GM20000 (cell line): ENCODE data around the gene NGLY1.

Experiments
- DNase-seq: peaks from one replicate; pipeline ENCODE4 v3.0.0; 2012; ENCODE audit warnings: low spot score
- TF ChIP-seq, protein P1 (sequence below): IDR thresholded peaks from 2 replicates; pipeline ENCODE4 v1.5.1; 2012; ENCODE audit warnings: mild to moderate bottlenecking, control low read depth; ENCODE audit errors: extremely low read depth, missing control alignments

Gene NGLY1

GRCh38 chr3:25803833-25804232 lies 20.6 kb upstream of the NGLY1 start:
- no peak for DNase-seq
- TF ChIP-seq, protein P1, sequence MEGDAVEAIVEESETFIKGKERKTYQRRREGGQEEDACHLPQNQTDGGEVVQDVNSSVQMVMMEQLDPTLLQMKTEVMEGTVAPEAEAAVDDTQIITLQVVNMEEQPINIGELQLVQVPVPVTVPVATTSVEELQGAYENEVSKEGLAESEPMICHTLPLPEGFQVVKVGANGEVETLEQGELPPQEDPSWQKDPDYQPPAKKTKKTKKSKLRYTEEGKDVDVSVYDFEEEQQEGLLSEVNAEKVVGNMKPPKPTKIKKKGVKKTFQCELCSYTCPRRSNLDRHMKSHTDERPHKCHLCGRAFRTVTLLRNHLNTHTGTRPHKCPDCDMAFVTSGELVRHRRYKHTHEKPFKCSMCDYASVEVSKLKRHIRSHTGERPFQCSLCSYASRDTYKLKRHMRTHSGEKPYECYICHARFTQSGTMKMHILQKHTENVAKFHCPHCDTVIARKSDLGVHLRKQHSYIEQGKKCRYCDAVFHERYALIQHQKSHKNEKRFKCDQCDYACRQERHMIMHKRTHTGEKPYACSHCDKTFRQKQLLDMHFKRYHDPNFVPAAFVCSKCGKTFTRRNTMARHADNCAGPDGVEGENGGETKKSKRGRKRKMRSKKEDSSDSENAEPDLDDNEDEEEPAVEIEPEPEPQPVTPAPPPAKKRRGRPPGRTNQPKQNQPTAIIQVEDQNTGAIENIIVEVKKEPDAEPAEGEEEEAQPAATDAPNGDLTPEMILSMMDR: no peak

DNA sequence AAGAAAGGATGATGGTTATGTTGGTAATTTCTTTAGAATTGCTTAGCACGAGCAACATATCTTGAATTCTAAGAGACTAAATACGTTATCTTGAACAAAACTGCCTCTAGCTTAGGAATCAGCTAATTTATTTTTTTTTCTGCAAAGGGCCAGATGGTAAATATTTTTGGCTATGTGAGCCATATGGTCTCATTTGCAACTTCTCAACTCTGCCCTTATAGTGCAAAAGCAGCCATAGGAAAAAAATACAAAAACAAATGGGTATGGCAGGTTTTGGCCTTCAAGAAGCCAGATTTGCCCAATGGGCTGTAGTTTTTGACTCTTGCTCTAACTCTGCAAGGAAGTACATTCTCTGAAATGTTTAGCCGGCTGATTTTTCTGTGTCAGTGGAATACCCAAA lies 18.5 kb upstream of the NGLY1 start:
- TF ChIP-seq, protein P1: no peak

DNA sequence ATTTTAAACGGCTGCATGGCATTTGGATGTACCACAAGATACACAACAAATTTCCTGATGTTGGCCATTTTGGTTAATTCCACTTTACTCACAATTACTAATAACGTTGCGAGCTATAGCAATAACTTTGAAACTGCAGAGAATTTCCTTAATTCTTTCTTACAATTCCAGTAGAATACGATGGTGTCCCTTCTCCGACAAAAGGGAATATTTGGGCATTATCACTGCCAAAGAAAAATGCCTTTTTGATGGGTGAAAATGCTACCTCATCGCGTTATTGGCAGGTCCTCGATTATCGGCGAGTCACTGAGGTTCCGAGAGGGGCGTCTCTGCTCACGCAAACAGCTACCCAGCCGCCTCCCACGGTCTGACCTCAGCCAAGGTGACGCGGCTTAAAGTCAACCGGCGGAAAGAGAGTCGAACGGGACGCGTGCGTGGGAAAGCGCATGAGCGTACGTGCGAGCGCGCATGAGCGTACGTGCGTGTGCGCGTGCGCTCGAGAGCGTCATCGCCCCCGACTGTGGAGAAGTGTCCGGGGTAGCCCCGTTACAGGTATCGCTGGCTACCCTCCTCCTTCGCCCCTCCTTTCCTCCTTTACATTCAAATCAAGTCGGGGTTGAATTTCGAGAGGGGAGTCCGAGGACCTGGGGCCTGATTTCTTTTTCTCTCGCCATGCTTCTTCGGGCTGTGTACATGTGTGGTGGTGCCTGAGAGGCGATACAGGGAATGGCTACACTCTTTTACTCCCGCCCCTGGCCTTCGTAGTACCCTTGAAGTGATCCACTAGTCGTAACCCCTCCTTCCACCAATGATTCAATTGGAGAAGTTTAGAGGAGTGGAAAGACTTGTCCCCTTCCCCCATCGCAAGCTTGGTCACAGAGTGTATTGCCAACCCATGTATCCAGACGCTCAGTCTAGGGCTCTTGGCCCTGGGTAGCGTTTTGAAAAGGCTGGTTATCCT lies 6.6 kb upstream of the NGLY1 start, which contains the start of gene OXSM:
Gene OXSM (plus strand): TSS at position 495 of the 961 bp plus-strand sequence. CDS start 931 bp downstream, outside the sequence.
- DNase-seq: peak; percentile 87
- TF ChIP-seq, protein P1: no peak

More for the DNA sequence above, 18.5 kb upstream of the NGLY1 start:
- no peak for DNase-seq

- TF ChIP-seq, protein P1: no peak
- DNase-seq: no peak
Observed at GRCh38 chr3:25789209-25789595, 6.0 kb upstream of the NGLY1 start.

DNA sequence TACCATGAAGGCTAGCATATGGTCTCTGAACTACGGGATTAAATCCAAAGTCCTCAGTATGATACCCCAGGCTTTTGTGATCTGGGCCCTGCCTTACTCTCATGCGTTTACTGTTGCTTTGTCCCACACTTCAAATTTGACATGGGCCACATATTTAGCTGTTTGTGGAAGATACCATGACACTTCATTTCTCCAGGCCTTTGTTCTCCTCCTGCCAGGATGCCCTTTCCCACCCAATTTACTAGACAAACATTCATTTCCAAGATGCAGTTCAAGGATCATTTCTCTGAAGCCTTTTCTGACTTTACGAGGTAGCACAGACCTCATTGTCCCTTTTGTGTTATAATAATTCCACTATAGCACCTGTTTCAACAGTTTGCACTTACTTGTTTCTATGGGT lies 4.4 kb upstream of the NGLY1 start:
- TF ChIP-seq, protein P1: no peak
- DNase-seq: no peak

DNA sequence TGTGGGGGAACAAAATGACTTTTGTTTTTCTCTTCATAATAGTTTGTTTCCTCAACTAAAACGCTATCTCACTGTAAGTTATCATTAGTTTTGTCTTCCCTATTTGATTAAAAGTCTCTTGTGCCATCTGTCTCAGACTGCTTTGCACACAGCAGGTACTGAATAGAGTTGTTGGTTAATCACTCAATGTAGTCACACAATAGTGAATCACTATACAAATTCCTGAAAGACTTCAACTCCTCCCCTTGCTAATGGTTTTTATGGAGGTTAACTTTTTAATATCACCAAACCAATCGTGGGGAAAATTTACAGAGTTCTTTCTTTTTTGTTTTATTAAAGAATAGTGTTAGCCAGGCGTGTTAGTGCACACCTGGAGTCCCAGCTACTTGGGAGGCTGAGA lies 2.6 kb upstream of the NGLY1 start:
- no peak for DNase-seq
- TF ChIP-seq, protein P1: no peak

GRCh38 chr3:25784971-25785370 lies 1.7 kb upstream of the NGLY1 start:
- no peak for DNase-seq
- TF ChIP-seq, protein P1: no peak
